Measurements from ENCODE around the gene TBC1D2. TPM values are rescaled to one million over a fixed set of nuclear protein-coding genes. Genes with fewer than 3 reads are reported as not detected.

Gene TBC1D2
- polyA plus RNA-seq, 4 donors: 12.2 to 42.0 (median 28.0) TPM

GRCh38 chr9:98231770-98232478, 23.5 kb downstream of the TBC1D2 start:
- no peak for FAIRE-seq

GRCh38 chr9:98230789-98231188, 24.7 kb downstream of the TBC1D2 start:
- Histone ChIP-seq H3K27me3 (ENCODE audit: control insufficient read depth in 3 of 3, insufficient read depth in 3 of 3, low read length in 3 of 3) (no peaks in the 10 kb centered on the region), H3K4me3 (ENCODE audit: low read depth in 1 of 3, low read length in 3 of 3) (no peak overlapping the region), H3K9me3 (ENCODE audit: control insufficient read depth in 2 of 2, insufficient read depth in 1 of 2, low read depth in 1 of 2, low read length in 1 of 2) (no peaks in the 10 kb centered on the region), H3K4me1 (ENCODE audit: control insufficient read depth in 3 of 3, insufficient read depth in 2 of 3, low read depth in 1 of 3, low read length in 2 of 3) (peaks cover 9 to 94% (median 22%) of the 10 kb centered on the region in 3 donors), H3K27ac (ENCODE audit: low read depth in 1 of 3, low read length in 2 of 3) (peak overlapping the region in 2 of 3 donors; percentile 35 to 97), H3K36me3 (ENCODE audit: control insufficient read depth in 3 of 3, insufficient read depth in 2 of 3, low read depth in 1 of 3, low read length in 3 of 3) (peaks cover 2 to 56% (median 10%) of the 10 kb centered on the region in 3 donors)
- FAIRE-seq: no peak
- DNase-seq: peak in 1 of 2 donors; percentile 46
- 82 to 88% (median 84%) methylated on average over 6 of the region's 6 CpGs for WGBS, 3 donors

More at GRCh38 chr9:98231770-98232478, 23.5 kb downstream of the TBC1D2 start:
- Histone ChIP-seq H3K27me3 (ENCODE audit: control insufficient read depth in 3 of 3, insufficient read depth in 3 of 3, low read length in 3 of 3) (no peaks in the 10 kb centered on the region), H3K36me3 (ENCODE audit: control insufficient read depth in 3 of 3, insufficient read depth in 2 of 3, low read depth in 1 of 3, low read length in 3 of 3) (peaks cover 2 to 49% (median 10%) of the 10 kb centered on the region in 3 donors), H3K4me3 (ENCODE audit: low read depth in 1 of 3, low read length in 3 of 3) (no peak overlapping the region), H3K4me1 (ENCODE audit: control insufficient read depth in 3 of 3, insufficient read depth in 2 of 3, low read depth in 1 of 3, low read length in 2 of 3) (peaks cover 4 to 83% (median 17%) of the 10 kb centered on the region in 3 donors), H3K9me3 (ENCODE audit: control insufficient read depth in 2 of 2, insufficient read depth in 1 of 2, low read depth in 1 of 2, low read length in 1 of 2) (no peaks in the 10 kb centered on the region), H3K27ac (ENCODE audit: low read depth in 1 of 3, low read length in 2 of 3) (peak overlapping the region in 2 of 3 donors; percentile 41 to 97)
- WGBS, 3 donors: 47 to 73% (median 51%) methylated on average over 6 of the region's 6 CpGs
- DNase-seq: peak in 1 of 2 donors; percentile 79

GRCh38 chr9:98230304-98230703, 25.1 kb downstream of the TBC1D2 start:
- H3K27me3 ChIP-seq (ENCODE audit: control insufficient read depth in 3 of 3, insufficient read depth in 3 of 3, low read length in 3 of 3): no peaks in the 10 kb centered on the region
- WGBS, 3 donors: 42 to 71% (median 58%) methylated on average over 6 of the region's 6 CpGs
- peaks cover 9 to 95% (median 27%) of the 10 kb centered on the region in 3 donors for H3K4me1 ChIP-seq (ENCODE audit: control insufficient read depth in 3 of 3, insufficient read depth in 2 of 3, low read depth in 1 of 3, low read length in 2 of 3)
- no peaks in the 10 kb centered on the region for H3K9me3 ChIP-seq (ENCODE audit: control insufficient read depth in 2 of 2, insufficient read depth in 1 of 2, low read depth in 1 of 2, low read length in 1 of 2)
- DNase-seq (no peak), FAIRE-seq (no peak)
- no peak overlapping the region for H3K4me3 ChIP-seq (ENCODE audit: low read depth in 1 of 3, low read length in 3 of 3)
- H3K36me3 ChIP-seq (ENCODE audit: control insufficient read depth in 3 of 3, insufficient read depth in 2 of 3, low read depth in 1 of 3, low read length in 3 of 3): peaks cover 2 to 60% (median 10%) of the 10 kb centered on the region in 3 donors
- H3K27ac ChIP-seq (ENCODE audit: low read depth in 1 of 3, low read length in 2 of 3): peak overlapping the region; percentile 32 to 97 (median 35)

- DNase-seq (no peak), FAIRE-seq (no peak)
- Histone ChIP-seq H3K27ac (ENCODE audit: low read depth in 1 of 3, low read length in 2 of 3) (peak overlapping the region in 1 of 3 donors; percentile 97), H3K4me1 (ENCODE audit: control insufficient read depth in 3 of 3, insufficient read depth in 2 of 3, low read depth in 1 of 3, low read length in 2 of 3) (peaks cover 15 to 95% (median 32%) of the 10 kb centered on the region in 3 donors), H3K36me3 (ENCODE audit: control insufficient read depth in 3 of 3, insufficient read depth in 2 of 3, low read depth in 1 of 3, low read length in 3 of 3) (peaks cover 2 to 66% (median 10%) of the 10 kb centered on the region in 3 donors), H3K27me3 (ENCODE audit: control insufficient read depth in 3 of 3, insufficient read depth in 3 of 3, low read length in 3 of 3) (no peaks in the 10 kb centered on the region), H3K9me3 (ENCODE audit: control insufficient read depth in 2 of 2, insufficient read depth in 1 of 2, low read depth in 1 of 2, low read length in 1 of 2) (no peaks in the 10 kb centered on the region), H3K4me3 (ENCODE audit: low read depth in 1 of 3, low read length in 3 of 3) (no peak overlapping the region)
- WGBS, 3 donors: 85 to 93% (median 90%) methylated on average over 3 of the region's 3 CpGs
Measured at GRCh38 chr9:98229620-98230019, 25.8 kb downstream of the TBC1D2 start.

GRCh38 chr9:98229090-98229395, 26.4 kb downstream of the TBC1D2 start:
- DNase-seq (no peak), FAIRE-seq (no peak)
- 78 to 87% (median 81%) methylated on average over 4 of the region's 4 CpGs for WGBS, 3 donors
- Histone ChIP-seq H3K27me3 (ENCODE audit: control insufficient read depth in 3 of 3, insufficient read depth in 3 of 3, low read length in 3 of 3) (no peaks in the 10 kb centered on the region), H3K4me1 (ENCODE audit: control insufficient read depth in 3 of 3, insufficient read depth in 2 of 3, low read depth in 1 of 3, low read length in 2 of 3) (peaks cover 17 to 96% (median 32%) of the 10 kb centered on the region in 3 donors), H3K9me3 (ENCODE audit: control insufficient read depth in 2 of 2, insufficient read depth in 1 of 2, low read depth in 1 of 2, low read length in 1 of 2) (no peaks in the 10 kb centered on the region), H3K36me3 (ENCODE audit: control insufficient read depth in 3 of 3, insufficient read depth in 2 of 3, low read depth in 1 of 3, low read length in 3 of 3) (peaks cover 2 to 68% (median 10%) of the 10 kb centered on the region in 3 donors), H3K27ac (ENCODE audit: low read depth in 1 of 3, low read length in 2 of 3) (peak overlapping the region in 2 of 3 donors; percentile 58 to 97), H3K4me3 (ENCODE audit: low read depth in 1 of 3, low read length in 3 of 3) (no peak overlapping the region)

GRCh38 chr9:98228392-98229089, 26.9 kb downstream of the TBC1D2 start:
- peaks cover 2 to 65% (median 11%) of the 10 kb centered on the region in 3 donors for H3K36me3 ChIP-seq (ENCODE audit: control insufficient read depth in 3 of 3, insufficient read depth in 2 of 3, low read depth in 1 of 3, low read length in 3 of 3)

GRCh38 chr9:98227883-98228282, 27.6 kb downstream of the TBC1D2 start:
- no peaks in the 10 kb centered on the region for H3K9me3 ChIP-seq (ENCODE audit: control insufficient read depth in 2 of 2, insufficient read depth in 1 of 2, low read depth in 1 of 2, low read length in 1 of 2)
- WGBS, 3 donors: 37 to 69% (median 47%) methylated on average over 7 of the region's 7 CpGs
- DNase-seq: peak in 1 of 2 donors; percentile 78
- FAIRE-seq: no peak
- H3K4me1 ChIP-seq (ENCODE audit: control insufficient read depth in 3 of 3, insufficient read depth in 2 of 3, low read depth in 1 of 3, low read length in 2 of 3): peaks cover 15 to 84% (median 29%) of the 10 kb centered on the region in 3 donors
- H3K27ac ChIP-seq (ENCODE audit: low read depth in 1 of 3, low read length in 2 of 3): peak overlapping the region; percentile 12 to 97 (median 87)
- H3K4me3 ChIP-seq (ENCODE audit: low read depth in 1 of 3, low read length in 3 of 3): no peak overlapping the region
- H3K36me3 ChIP-seq (ENCODE audit: control insufficient read depth in 3 of 3, insufficient read depth in 2 of 3, low read depth in 1 of 3, low read length in 3 of 3): peaks cover 2 to 65% (median 13%) of the 10 kb centered on the region in 3 donors
- no peaks in the 10 kb centered on the region for H3K27me3 ChIP-seq (ENCODE audit: control insufficient read depth in 3 of 3, insufficient read depth in 3 of 3, low read length in 3 of 3)

More at GRCh38 chr9:98228392-98229089, 26.9 kb downstream of the TBC1D2 start:
- 57 to 72% (median 69%) methylated on average over 10 of the region's 10 CpGs for WGBS, 3 donors
- FAIRE-seq (no peak), DNase-seq (peak; percentile 80 to 89)
- H3K9me3 ChIP-seq (ENCODE audit: control insufficient read depth in 2 of 2, insufficient read depth in 1 of 2, low read depth in 1 of 2, low read length in 1 of 2): no peaks in the 10 kb centered on the region
- H3K4me3 ChIP-seq (ENCODE audit: low read depth in 1 of 3, low read length in 3 of 3): no peak overlapping the region
- H3K4me1 ChIP-seq (ENCODE audit: control insufficient read depth in 3 of 3, insufficient read depth in 2 of 3, low read depth in 1 of 3, low read length in 2 of 3): peaks cover 15 to 91% (median 32%) of the 10 kb centered on the region in 3 donors
- peak overlapping the region; percentile 48 to 97 (median 87) for H3K27ac ChIP-seq (ENCODE audit: low read depth in 1 of 3, low read length in 2 of 3)
- H3K27me3 ChIP-seq (ENCODE audit: control insufficient read depth in 3 of 3, insufficient read depth in 3 of 3, low read length in 3 of 3): no peaks in the 10 kb centered on the region

- Histone ChIP-seq H3K27me3 (ENCODE audit: control insufficient read depth in 3 of 3, insufficient read depth in 3 of 3, low read length in 3 of 3) (no peaks in the 10 kb centered on the region), H3K36me3 (ENCODE audit: control insufficient read depth in 3 of 3, insufficient read depth in 2 of 3, low read depth in 1 of 3, low read length in 3 of 3) (peaks cover 2 to 66% (median 13%) of the 10 kb centered on the region in 3 donors), H3K27ac (ENCODE audit: low read depth in 1 of 3, low read length in 2 of 3) (peak overlapping the region in 2 of 3 donors; percentile 76 to 97), H3K4me1 (ENCODE audit: control insufficient read depth in 3 of 3, insufficient read depth in 2 of 3, low read depth in 1 of 3, low read length in 2 of 3) (peaks cover 15 to 75% (median 26%) of the 10 kb centered on the region in 3 donors), H3K4me3 (ENCODE audit: low read depth in 1 of 3, low read length in 3 of 3) (no peak overlapping the region), H3K9me3 (ENCODE audit: control insufficient read depth in 2 of 2, insufficient read depth in 1 of 2, low read depth in 1 of 2, low read length in 1 of 2) (no peaks in the 10 kb centered on the region)
- 67 to 74% (median 67%) methylated on average over 4 of the region's 4 CpGs for WGBS, 3 donors
- DNase-seq (peak in 1 of 2 donors; percentile 29), FAIRE-seq (no peak)
Measured at GRCh38 chr9:98226957-98227356, 28.5 kb downstream of the TBC1D2 start.
